SHP77 treated with DMSO at 0.1 percent for 48 hours (cell line): ENCODE results near the gene FSCN2.

ENCODE experiments used
- DNase-seq: peaks from one replicate; lab custom pipeline; 2025; lab: John Stamatoyannopoulos, UW

The FSCN2 gene

DNA sequence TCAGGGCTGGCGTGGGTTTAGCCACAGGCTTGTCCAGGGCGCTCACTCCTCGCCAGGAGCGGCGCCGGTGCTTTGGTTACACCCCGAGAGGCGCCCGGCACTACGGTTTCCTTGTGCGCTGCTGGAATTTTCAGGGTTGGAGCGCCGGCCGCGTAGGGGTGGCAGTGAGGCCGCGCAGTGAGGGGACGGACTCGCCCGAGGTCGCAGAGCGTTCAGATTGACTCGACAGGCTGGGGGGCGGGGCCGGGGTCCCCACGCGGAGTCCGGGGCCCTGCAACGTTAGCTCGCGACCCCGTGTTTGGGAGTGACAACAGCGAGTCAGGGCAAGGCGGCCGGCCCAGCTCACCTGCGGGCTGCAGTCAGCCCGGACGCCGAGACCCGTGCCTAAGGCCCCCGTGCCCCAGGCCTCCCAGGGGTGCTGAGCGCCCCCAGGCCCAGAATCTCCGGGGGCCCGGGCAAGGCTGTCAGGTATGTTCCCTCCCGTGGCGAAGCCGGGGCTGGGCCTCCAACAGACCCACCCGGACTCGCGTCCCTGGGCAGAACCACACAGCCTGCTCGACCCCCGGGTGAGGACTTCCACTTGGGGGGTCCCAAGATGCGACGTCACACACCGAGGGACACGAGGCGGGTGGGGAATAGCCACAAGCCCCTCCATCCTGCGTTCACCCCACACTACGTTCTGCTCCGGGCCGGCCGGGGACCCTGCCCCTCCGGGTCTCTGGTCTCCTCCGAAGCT, 14.3 kb upstream of the FSCN2 start:
- peak; percentile 52 for DNase-seq

DNA sequence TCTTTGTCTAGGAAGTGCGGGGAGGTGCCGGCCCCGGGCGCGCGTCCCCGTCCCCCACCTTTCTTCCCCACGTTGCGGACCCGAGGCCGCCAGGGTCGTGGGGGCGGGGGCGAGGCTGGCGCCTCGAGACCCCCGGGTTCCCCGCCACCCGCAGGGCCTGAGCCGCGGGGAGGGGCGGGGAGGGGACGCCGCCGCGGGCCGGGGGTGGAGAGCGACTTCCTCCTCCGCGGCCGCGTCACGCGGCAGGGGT, 13.8 kb upstream of the FSCN2 start:
- DNase-seq, result no peak

DNA sequence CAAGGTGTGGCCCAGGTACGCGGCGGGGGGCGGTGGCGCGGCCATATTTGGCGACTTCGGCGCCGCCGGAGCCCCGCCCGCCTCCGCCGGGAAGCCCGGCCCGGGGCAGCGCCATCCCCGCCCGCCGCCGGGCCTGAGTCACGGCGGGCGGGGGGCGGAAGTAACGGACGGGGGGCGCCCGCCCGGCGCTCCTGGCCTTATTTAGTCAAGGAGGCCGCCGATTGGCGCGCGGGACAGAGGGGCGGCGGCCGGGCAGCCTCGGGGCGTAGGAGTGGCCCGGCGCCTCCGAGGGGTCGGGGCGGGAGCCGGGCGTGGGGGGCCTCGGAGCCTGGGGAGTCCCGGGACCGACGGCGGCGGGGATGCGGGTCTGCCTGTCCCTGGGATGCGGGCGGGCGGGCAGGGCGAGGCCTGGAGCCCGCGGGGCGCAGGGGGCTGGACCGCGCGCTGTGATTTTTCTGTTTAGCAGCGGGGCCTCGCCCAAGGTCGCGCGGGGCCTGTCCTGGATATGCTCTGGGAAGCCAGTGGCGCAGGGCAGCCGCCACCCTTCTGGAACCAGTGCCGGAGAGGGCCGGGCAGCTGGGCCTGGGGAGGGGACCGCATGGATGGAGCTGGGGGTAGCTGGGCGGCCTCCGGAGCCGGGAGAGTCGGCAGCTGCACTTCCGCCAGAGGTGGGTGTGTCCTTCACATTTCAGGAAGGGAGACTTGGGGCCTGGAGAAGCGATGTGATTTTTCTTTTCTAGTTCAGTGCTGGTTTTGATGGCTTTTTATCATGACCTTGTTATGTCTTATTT, 13.2 kb upstream of the FSCN2 start:
- DNase-seq, result peak; percentile 59

DNA sequence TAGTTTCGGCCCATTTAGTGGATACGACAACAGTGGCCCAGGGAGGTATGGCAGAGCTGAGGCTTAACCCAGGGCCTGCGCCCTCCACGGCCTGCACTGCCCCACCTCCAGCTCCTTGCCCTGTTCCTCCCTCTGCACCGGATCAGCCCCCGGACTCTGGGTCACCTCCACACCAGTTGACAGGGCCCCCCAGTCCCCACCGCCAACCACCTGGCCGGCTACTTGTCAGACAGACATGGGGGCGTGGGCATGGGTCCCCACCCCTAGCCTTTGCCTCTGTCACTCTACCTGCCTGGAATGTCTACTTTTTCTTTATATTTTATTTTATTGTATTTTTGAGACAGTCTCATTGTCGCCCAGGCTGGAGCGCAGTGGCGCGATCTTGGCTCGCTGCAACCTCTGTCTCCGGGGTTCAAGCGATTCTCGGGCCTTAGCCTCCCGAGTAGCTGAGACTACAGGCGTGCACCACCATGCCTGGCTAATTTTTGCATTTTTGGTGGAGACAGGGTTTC, 12.6 kb upstream of the FSCN2 start:
- DNase-seq, result no peak

DNA sequence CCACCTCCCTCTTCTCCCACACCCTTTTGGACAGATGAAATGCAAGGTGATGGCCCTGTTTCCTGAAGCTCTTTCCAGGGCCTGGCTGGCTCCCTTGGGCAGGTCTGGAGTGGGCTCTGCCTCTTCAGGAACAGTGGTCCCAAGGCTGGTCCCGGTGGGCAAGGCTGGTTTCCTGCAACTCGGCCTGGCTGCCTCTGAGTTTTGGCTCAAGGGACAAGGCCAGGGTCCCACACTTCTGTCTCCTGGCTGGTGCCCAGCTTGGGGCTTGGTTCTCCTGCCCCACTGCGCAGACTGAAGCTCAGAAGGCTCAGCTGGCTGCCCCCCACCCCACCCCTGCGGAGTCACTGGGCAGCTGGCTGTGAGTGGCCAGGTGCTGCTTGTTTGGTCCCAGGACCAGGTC, 11.7 kb upstream of the FSCN2 start:
- DNase-seq, result no peak

DNA sequence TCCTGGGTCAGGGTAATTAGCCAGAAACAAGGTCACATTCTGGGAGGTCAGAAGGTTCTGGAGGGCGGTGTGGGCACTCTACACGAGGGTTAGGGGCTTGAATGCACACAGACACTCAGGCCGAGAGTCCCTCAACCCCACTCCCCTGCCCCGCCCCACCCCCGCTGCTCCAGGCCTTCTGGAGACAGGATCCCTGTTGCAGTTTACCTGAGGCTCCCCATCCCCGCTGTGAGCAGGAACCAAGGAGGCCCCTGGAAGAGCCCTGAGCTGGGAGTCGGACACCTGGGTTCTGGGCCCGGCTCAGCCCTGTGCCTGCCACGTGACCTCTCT, 11.2 kb upstream of the FSCN2 start:
- no peak for DNase-seq

DNA sequence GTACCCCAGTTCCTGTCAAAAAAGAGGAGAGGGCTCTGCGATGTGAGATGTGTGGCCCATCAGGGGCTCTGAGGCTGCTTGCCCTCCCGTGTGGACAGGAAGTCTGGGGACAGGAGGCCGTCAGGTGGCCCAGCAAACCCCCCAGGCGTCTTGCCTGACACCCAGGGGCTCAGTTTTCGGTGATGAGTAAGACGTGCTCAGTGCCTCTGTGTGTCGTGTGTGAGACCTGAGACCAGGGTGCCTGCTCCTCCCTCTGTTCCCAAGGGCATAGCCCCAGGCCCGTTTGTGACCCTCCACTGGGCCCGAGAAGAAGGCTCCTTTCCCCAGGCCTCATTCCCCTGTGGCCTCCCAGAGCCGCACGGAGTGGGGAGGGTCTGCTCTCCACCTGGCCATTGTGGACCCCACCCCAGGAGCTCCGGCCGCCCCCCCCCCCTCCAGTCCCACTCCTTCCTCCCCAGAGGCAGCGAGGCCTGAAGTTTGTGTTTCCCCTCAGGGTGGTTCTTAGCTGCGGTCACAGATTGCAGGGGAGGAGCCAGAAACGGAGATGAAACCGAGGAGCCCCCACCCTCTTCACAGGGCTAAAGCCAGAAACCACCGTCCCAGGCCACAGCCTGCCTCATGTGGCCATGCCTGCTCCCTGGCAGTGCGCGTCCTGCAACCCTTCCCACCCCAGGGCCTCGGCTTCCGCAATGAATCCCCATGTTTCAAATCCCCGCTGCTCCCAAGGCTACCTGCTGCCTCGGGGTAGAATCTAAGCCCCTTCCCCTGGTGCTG, 10.7 kb upstream of the FSCN2 start:
- DNase-seq, result no peak

DNA sequence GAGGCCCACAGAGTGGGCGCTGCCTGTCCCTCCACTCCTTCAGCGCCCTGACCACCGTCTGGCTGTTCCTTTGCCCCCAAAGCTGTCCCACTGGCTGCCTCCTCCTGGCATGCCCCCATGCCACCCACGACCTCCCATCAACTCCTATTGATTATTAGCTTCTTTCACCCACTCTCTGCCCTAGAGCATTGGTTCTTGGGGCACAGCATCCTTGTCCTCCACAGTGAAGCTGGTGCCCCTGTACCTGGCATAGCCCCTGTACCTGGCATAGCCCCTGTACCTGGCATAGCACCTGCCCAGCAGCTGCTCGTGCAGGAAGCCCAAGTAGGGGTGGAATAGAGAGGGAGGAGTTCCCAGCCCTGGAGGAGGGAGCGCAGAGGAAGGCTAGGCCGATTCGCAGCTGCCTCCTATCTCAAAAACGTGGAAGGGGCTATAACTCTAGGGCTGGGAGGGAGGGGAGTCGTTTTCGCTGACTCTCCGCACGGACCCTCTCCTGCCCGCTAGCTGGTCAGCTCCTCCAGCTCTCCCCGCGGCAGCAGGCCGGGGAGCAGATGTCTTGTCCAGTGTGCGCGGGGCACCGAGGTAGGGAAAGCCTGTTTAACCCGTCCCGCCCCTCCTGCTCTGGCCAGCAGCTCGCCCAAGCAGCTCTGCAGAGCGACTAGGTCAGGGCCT, 9.9 kb upstream of the FSCN2 start:
- no peak for DNase-seq

DNA sequence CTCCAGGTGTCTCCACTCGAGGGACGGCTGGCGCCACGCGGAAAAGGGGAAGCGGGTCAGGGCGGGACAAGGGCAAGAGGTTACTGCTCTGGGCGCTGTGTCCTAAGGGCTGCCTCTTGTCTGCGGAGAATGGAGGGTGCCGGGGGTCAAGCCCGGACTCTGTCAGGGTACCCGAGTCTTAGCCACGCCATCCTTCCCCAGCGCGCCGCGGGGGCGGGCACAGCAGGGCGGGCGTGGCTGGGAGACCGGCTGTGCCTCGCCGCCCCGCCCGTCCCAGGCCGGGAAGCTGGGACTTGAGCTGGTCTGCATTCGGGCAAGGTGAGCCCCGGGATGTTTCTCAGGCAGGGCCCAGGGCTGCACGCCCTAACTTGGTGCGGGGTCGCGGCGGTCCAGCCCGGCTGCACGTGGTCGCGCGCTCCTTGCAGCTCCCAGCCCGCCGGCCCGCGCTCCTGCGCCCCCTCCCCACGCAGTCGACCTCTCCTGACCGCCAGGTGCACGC, 9.3 kb upstream of the FSCN2 start:
- DNase-seq, result no peak

DNA sequence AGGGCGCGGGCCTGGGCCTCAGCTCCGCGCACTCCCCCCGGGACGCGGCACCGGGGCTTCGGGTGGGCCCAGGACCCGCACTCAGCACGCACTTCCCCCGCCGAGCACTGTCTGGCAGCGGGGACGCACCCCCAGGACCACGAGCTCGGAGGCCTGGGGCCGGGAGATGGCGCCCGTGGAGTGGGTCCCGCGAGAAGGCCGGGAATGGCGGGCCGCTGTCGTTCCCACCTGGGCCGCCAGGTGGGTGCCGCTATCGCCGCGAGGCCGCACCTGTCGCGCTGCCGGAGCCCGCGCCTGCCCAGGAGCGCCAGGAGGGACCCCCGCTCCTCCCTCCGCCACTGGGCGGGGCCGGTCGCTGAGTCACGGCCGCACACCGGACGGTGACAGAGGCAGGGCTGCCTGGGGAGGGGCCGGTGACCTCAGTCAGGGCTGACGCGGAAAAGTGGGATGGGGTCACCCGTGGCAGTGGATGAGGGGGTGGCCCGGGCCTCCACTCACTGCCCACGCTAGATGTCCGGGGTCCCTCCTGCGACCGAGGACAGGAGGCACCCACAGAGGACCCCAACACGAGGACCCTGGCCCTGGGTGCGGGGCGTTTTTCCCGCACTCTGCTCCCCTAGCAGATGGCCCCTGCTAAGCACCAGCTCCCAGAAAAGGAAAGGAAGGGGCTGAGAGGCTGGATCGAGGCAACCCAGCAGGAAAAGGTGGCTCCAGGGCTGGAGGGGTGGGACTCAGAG, 8.7 kb upstream of the FSCN2 start:
- no peak for DNase-seq

DNA sequence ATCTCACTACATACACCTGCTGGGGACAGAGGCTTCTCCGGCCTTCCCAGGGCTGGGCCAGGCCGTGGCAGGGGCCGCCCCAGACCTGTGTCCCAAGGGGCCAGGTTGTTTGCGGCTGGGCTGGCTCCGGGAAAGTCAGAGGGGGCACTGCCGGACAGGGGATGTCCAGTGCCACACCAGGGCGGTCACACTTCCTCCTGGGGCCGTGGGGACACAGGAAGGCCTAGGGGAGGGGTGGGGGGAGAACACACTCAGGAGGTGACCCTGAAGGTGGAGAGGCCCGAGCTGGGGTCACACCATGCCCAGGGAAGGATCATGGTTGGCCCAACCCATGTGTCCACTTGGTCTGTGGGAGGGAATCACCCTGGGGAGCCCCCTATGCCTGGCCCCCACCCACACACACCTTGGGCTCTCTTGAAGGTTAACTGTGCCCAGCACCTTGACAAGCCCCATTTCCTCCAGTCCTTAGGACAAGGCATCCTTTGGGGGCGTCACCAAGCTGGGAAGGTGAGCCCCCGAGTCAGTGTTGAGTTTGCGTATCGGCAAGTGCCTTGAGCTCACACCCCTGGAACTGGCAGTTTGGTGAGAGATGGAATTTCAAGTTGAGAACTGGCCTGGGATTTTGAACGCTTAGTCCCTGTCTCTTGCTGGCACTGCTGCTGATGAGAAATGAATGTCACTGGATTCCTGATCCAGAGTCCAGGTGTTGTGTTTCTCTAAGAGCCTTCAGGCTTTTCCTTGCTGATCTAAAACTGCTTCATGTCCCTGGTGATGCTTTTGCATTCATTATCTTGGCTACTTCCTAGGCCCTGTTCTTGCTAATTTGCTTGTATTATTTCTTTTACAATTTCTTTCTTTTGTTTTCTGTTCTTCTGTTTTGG, 7.9 kb upstream of the FSCN2 start:
- DNase-seq, result no peak

DNA sequence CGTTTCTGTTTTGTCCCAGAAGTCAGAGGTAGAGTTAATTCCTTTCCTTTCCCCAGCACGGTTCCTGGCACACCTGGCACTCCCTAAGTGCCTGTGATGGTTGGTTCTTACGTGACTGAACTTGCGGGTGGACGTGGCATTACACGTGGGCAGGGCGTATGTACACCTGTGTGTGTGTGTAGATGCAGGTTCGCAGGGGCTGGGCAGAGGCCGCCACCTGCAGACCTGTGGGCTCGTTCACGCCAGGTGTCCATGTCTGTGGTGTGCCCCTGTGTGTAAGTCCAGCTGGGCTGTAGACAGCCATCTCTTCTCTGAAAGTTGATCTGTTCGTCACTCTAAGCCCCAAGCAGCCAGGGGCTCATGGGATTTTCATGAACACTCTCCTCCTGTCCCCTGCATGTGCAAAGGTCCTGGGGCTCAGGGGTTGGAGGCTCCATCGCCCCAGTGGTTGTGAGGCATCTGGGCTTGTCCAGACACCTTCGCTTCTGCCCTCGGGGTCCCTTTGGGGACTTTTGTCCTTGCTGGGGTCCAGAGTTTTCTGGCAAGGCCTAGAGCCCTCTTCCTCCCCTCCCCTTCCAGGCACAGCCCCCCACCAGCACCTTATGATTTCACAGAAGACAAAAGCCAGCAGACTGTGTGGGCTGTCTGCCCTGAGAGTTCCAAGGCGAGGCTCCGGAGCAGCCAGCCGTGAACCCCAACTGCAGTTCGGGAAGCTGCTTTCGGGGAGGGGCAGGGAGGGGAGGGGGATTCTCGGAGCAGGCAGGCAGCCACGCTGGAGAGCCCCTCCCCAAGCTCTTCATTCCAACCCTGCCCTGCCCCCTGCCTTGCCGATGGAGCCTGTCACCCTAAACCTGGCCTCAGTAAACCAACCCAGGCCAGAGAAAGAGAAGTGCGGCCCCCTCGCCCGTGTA, 5.4 kb upstream of the FSCN2 start:
- no peak for DNase-seq

DNA sequence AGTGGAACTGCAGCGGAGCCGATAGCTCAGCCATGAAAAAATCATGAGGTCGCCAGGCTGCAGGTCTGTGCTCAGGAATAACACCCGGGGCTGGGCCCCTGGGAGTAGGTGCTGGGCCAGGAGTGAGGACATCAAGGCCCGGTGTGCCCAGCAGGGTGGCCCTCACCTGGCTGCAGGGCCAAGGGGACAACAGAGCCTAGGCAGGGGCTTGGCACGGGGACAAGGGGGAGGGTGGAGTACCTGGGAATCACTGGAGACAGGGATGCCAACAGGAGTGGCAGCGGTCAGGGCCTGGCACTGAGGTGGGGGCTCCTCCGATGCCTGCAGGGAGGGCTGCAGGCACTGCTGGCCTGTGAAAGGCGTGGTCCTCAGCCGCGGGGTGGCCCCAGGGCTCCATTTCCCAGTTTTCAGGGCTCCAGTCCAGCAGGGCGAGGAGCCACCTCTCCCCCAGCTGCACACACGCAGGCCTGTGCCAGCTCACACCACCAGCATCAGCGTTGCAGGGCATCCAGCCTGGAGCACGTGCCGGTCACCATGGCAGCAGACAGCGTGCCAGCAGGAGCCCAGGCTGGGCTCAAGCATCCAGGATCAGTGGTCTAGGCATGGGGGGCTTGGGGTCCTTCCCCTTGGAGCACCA, 4.7 kb upstream of the FSCN2 start:
- DNase-seq, result no peak

DNA sequence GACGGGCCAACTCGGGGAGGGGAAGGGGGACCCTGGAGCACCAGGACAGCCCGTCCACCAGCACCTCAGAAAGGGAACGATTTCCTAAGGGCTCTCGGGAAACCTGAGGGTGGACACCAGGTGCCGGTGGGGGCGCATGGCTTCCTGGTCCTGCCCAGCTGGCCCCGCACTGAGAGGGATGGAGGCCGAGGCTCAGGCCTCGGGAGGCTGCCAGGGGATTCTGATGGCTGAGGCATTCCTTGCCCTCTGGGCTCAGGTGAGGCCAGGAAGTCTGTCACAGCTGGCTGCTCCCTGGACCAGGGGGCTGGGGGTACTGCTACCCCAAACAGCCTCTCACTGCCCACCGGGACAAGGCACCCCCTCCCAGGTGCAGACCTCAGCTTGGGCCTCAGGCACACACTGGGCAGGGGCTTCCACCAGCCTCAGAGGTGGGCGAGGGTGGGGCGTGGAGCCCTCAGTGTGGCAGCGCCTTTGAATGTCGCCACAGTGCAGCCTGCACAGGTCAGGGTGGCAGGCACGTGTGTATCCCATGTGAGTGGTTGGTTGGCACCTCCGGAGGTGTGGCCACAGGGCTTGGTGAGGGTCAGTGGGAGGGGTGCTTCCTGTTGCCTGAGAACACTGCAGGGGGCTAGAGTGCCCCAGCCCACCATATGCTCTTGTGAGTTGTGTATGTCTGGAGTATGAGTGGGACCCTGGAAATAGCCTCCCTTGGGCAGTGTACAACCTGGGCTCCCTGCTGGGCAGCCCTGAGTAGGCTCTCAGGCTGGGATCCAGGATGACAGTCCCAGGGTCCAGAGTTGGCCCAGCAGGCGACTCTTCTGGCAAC, 3.9 kb upstream of the FSCN2 start:
- no peak for DNase-seq

DNA sequence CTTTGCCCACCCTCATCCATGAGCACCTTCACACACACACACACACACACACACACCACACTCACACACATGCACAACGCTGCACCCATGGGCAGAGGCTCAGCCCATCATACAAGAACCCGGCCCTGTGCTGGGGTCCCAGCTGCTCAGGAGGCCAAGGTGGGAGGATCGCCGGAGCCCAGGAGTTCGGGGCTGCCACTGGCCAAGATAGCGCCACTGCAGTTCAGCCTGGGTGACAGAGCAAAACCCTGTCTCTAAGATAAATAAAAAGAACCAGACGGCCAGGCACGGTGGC, 3.4 kb upstream of the FSCN2 start:
- no peak for DNase-seq

DNA sequence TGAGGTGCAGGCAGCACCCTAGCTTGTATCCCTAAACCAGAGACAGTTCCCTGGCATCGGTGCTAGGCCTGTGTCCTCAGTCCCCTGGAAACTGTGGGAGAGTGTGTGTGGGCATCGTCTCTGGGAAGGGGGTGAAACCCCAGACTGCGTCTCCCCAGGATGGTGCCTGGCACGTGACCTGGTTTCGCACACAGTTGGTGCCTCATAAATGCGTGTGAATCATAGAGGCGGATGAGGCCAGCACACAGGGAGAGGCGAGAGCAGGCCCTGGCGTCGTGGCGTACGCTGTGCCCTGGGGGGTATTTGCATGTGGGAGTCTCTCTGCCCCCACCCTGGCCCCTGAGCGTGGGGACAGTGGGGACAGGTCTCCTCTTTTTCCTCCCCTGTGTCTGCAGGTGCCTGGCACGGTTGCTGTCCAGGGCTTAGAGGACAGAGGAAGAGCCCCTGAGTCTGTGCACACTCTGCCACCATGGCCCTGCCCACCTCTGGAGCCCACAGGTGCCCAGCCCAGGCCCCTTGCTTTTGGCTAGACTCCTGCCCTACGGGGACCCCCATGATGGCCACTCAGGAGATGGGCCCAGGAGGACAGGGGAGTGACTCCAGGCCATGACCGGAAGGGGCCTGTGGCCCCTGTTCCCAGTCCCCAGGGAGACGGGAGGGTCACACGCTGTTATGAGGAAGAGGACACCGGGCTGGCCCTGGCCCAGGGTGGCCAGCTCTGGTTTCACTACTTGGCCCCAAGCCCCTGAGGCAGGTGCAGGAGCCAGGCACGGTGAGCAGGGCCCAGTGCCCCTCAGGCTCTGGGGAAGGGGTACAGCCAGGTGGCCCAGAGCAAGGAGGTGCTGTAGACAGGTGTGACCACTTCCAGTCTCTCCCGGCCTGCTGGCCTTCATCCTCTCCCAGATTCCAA, 1.3 kb upstream of the FSCN2 start:
- DNase-seq, result no peak

DNA sequence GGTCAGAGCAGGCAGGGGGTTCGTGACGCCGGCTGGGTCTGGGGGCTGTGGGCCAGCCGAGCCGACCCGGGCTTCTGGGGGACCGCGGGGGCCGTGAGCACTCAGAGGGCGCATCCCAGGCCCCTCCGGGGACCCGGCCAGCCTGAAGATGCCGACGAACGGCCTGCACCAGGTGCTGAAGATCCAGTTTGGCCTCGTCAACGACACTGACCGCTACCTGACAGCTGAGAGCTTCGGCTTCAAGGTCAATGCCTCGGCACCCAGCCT, 140 bp downstream of the FSCN2 start:
- no peak for DNase-seq
